ENCODE results near the gene REX1BD.

REX1BD gene

DNA sequence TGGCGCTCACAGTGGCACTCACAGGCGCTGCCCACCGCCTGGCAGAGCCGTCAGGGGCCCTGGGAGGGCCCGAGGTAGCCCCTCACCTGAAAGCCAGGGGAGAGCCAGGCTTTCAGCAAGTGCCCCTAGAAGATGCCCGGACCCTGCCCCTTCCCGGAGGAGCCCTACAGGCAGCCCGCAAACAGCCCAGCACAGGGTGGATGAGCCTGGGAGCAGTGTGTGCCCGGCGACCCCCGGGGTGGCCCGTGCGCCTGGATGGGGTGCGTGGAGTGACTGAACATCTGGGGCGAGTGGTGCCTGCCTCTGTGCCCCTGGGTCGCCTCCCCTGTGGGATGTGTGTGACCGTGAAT is 16.6 kb downstream of the REX1BD start:
- Histone ChIP-seq H3K4me3 (ENCODE audit: extremely low read depth, insufficient read depth, low read length, poor library complexity, severe bottlenecking) (peak overlapping the region; percentile 32), H3K4me1 (ENCODE audit: control insufficient read depth, insufficient read depth, low read length, poor library complexity, severe bottlenecking) (peaks cover 30% of the 10 kb centered on the region), H3K27ac (ENCODE audit: low read depth, low read length, severe bottlenecking) (no peak overlapping the region), H3K36me3 (ENCODE audit: control insufficient read depth, insufficient read depth, low read length) (peaks cover 3% of the 10 kb centered on the region), H3K9me3 (ENCODE audit: control insufficient read depth, low read length) (no peaks in the 10 kb centered on the region)
- WGBS, 2 experiments (ENCODE audit: insufficient coverage in 2 of 2), result 12 to 16% methylated on average over 13 to 15 of the region's 17 CpGs

DNA sequence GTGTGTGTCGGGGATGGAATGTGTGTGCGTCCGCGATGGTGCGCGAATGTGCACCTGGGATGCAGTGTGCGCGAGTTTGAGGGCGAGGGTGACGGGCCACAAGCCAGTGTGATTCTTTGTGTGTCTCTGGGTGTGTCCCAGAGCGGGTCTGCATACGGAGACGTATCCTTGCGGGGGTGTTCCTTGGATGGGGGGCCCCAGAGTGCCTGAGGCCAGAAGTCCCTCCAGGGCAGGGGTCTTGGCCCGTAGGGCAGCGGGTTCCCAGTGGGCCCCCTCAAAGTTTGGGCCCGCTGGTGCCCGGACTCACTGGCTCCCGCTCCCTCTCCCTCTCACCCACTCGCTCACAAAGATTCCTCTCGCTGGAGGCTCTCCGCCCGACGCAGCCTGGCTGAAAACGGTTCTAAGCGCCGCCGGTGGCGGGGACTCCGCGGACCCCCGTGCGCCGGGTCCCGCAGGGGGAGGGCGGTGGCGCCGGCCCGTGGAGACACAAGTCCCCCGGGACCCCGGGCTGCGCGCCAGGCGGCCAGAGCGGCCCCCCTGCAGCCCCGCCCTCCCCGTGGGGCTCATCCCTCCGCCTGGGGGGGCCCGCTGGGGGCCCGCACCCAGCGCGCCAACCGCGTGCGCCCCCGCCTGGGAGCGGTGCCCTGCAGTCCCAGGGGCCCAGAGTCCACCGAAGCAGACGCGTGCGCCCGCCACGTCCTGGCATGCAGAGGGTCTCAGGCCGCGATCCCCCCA is 17.1 kb downstream of the REX1BD start:
- no peaks in the 10 kb centered on the region for H3K9me3 ChIP-seq (ENCODE audit: control insufficient read depth, low read length)
- no peak overlapping the region for H3K27ac ChIP-seq (ENCODE audit: low read depth, low read length, severe bottlenecking)
- WGBS, 2 experiments (ENCODE audit: insufficient coverage in 2 of 2), result 4% methylated on average over 45 to 54 of the region's 65 CpGs
- peaks cover 3% of the 10 kb centered on the region for H3K36me3 ChIP-seq (ENCODE audit: control insufficient read depth, insufficient read depth, low read length)
- peaks cover 35% of the 10 kb centered on the region for H3K4me1 ChIP-seq (ENCODE audit: control insufficient read depth, insufficient read depth, low read length, poor library complexity, severe bottlenecking)
- H3K4me3 ChIP-seq (ENCODE audit: extremely low read depth, insufficient read depth, low read length, poor library complexity, severe bottlenecking), result peak overlapping the region; percentile 32

DNA sequence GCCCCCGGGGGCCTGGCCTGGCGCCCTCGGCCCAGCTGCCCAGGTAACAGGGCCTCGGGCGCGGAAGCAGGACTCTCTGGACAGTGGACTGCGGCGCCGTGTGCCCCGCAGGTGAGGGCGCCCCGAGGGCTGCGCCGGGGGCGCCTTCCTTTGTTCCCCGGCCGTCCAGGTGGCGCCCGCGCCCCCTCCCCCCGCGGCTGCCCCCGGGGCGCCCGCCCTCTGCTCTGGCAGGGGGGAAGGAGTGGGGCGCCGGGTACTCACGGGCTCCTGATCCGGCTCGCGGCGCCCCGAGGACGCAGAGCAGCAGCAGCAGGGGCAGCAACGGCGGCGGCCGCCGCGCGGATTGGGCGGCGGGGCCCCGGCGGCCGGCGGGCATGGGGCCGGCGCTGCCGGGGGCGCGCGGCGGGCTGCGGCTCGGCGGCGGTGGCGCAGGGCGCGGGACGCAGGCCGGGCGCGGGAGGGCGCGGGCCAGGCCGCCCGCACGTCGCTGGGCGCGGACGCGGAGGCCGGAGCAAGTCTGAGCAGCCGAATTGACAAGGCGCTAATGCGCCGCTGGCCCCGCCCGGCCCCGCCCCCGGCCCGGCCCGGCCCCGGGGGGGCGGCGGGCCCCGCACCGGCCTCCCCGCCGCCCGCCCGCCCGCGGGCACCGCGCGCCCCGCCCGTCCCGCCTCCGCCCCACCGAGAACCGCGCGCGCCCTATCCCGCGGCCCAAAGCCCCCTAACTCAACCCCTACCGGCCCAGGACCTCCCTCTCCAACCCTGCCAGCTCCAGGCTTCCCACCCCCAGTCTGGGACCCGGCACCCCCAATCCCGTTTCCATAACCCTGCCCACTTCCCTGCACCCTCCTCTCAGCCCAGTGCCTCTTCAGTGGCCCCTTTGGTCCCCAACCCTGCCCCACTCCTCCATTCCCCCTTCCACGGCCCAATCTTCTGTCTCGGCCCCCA is 18.0 kb downstream of the REX1BD start, which contains the start of gene CRLF1:
Gene CRLF1 (minus strand): TSS at position 519 of the 945 bp plus-strand sequence. CDS start 143 bp downstream, at position 376.
- H3K9me3 ChIP-seq (ENCODE audit: control insufficient read depth, low read length), result no peaks in the 10 kb centered on the region
- peak within 1 kb of the TSS; percentile 32 for H3K4me3 ChIP-seq (ENCODE audit: extremely low read depth, insufficient read depth, low read length, poor library complexity, severe bottlenecking)
- 1 to 2% methylated on average over 62 to 65 of the region's 116 CpGs for WGBS, 2 experiments (ENCODE audit: insufficient coverage in 2 of 2)
- H3K27ac ChIP-seq (ENCODE audit: low read depth, low read length, severe bottlenecking), result no peak within 1 kb of the TSS
- H3K36me3 ChIP-seq (ENCODE audit: control insufficient read depth, insufficient read depth, low read length), result peaks cover 3% of the 10 kb centered on the region
- H3K4me1 ChIP-seq (ENCODE audit: control insufficient read depth, insufficient read depth, low read length, poor library complexity, severe bottlenecking), result peaks cover 41% of the 10 kb centered on the region

DNA sequence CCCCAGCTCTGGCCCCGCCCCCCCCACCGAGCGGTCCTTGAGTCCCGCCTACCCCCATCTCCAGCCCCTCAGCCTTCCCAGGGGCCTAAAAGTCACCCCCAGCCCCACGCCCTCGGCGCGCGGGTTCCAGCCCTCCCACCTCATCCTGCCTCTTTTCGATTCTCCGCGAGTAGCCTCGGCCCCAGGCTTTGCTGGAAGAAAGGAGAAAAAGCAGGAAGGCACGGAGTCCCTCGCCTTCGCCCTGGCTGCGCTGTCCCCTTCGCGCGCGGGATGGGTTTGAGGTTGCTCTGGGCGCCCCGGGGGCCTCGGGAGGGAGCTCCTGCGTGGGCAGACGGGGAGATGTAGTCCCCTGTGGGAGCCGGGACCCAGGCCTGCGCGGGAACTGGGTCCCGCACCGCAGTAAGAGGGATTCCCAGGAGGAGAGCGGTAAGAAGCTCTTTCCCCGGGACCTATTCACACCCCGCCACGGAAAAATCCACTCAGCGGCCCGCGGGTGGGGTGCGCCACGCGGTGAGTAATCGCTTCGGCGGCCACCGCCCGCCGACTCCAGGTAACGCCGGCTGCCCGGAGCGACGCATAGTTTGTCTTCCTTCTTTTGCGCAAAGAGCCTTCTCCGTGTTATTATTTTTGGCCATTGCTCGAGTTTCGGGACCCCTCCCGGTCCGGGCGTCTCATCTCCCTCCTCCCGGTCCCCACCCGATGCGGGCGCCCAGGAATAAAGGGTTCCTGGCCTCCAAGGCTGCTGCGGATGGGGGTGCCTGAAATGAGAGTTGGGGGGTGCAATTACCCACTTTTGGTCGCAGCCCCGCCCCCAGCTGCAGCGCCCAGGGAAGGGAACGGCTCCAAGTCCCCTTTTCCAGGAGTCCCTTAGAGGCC is 18.9 kb downstream of the REX1BD start:
- Histone ChIP-seq H3K4me3 (ENCODE audit: extremely low read depth, insufficient read depth, low read length, poor library complexity, severe bottlenecking) (peak overlapping the region; percentile 18), H3K9me3 (ENCODE audit: control insufficient read depth, low read length) (no peaks in the 10 kb centered on the region), H3K36me3 (ENCODE audit: control insufficient read depth, insufficient read depth, low read length) (no peaks in the 10 kb centered on the region), H3K27ac (ENCODE audit: low read depth, low read length, severe bottlenecking) (no peak overlapping the region), H3K4me1 (ENCODE audit: control insufficient read depth, insufficient read depth, low read length, poor library complexity, severe bottlenecking) (peaks cover 50% of the 10 kb centered on the region)
- 2% methylated on average over 42 to 43 of the region's 68 CpGs for WGBS, 2 experiments (ENCODE audit: insufficient coverage in 2 of 2)

DNA sequence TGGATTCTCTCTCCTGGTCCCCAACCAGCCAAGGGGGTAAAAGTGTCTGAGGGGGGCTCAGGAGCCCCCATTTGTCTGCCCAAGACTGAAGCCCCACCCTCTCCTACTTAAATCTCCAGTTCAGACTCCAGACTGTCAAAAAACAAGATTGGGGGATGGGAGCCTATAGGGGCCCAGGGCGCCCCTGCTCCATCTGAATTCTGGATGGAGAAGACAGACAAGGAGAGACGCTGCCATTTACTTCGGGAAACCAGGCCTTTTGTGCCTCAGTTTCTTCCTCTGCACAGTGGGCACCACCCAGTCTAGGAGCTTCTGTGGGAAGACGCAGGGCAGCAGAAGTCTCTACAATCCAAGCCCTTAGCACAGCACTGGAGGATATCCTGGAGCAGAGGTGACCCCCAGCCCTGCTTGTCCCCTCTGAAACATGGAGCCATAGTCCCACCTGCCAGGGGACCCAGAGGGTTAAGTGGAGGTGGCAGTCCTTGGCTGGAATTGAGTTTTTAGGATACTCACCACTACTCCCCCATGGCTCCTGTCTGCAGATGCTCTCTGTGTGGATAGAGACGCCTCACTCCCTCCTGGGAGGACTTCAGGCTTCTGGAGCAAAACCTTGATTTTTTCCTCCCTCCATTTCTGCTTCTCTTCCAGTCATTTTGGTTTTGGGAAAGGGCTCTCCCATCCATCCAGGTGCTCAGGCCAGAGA is 19.7 kb downstream of the REX1BD start:
- Histone ChIP-seq H3K36me3 (ENCODE audit: control insufficient read depth, insufficient read depth, low read length) (no peaks in the 10 kb centered on the region), H3K9me3 (ENCODE audit: control insufficient read depth, low read length) (no peaks in the 10 kb centered on the region), H3K4me1 (ENCODE audit: control insufficient read depth, insufficient read depth, low read length, poor library complexity, severe bottlenecking) (peaks cover 56% of the 10 kb centered on the region), H3K4me3 (ENCODE audit: extremely low read depth, insufficient read depth, low read length, poor library complexity, severe bottlenecking) (no peak overlapping the region), H3K27ac (ENCODE audit: low read depth, low read length, severe bottlenecking) (no peak overlapping the region)
- WGBS, 2 experiments (ENCODE audit: insufficient coverage in 2 of 2), result 34 to 38% methylated on average over 5 of the region's 5 CpGs

DNA sequence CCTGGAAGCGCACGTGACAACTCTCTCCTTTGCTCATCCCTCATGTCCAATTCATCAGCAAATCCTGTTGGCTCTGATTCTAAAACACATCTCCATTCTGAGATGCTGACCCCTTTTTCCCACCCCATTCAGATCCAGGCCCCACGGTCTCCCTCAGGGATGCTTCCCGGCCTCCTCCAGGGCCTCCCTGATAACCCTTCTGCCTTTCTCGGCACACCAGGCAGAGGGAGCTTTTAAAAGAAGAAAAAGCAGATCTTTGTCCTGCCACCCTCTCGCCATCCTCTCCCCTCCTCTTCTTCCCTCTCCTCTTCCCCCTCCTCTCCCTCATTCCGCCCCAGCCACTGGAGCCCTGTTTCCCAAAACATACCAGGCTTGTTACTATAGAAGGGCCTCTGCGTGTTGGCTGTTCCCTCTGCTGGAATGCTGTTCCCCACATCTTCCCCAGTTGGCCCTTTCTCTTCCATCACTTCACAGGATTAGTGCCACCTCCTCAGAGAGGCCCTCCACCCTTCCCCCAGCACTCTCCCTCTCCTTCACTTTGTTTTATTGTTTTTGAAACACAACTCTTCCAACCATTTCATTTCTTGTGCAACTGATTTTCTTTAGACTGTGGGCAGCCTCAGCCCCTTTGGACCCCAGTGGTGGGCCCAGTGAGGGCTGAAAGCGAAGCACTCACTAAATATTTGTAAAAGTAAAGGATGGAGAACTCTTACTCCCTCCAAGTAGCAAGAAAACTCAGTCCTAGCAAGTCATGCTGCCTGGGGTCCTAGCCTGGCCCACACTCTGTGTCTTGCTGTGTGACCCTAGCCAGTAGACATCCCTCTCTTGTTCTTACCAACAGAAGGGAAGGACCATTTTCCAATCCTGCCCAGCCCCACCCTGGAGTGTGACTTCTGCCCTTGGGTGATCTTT is 20.5 kb downstream of the REX1BD start:
- 36 to 37% methylated on average over 8 to 9 of the region's 9 CpGs for WGBS, 2 experiments (ENCODE audit: insufficient coverage in 2 of 2)
- Histone ChIP-seq H3K36me3 (ENCODE audit: control insufficient read depth, insufficient read depth, low read length) (no peaks in the 10 kb centered on the region), H3K4me3 (ENCODE audit: extremely low read depth, insufficient read depth, low read length, poor library complexity, severe bottlenecking) (no peak overlapping the region), H3K9me3 (ENCODE audit: control insufficient read depth, low read length) (no peaks in the 10 kb centered on the region), H3K4me1 (ENCODE audit: control insufficient read depth, insufficient read depth, low read length, poor library complexity, severe bottlenecking) (peaks cover 59% of the 10 kb centered on the region), H3K27ac (ENCODE audit: low read depth, low read length, severe bottlenecking) (no peak overlapping the region)

DNA sequence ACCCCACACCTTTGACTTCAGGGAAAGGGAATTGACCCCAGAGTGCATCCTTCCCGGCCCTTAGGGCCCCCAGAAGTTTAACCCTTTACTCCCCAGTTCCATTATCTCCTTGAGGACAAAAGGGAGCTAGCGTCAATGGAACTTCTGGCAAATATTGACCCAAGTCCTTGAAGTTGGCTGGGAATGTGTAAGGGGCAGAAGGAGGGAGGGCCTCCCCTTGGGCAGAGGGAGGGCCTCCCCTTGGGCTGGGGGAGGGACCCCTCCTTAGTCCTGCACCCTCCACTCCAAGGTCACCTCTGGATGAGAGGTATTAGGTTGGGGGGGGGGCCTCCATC is 21.1 kb downstream of the REX1BD start:
- H3K9me3 ChIP-seq (ENCODE audit: control insufficient read depth, low read length), result no peaks in the 10 kb centered on the region
- no peak overlapping the region for H3K4me3 ChIP-seq (ENCODE audit: extremely low read depth, insufficient read depth, low read length, poor library complexity, severe bottlenecking)
- no peaks in the 10 kb centered on the region for H3K36me3 ChIP-seq (ENCODE audit: control insufficient read depth, insufficient read depth, low read length)
- WGBS, 2 experiments (ENCODE audit: insufficient coverage in 2 of 2), result 14 to 20% methylated on average over 1 of the region's 2 CpGs
- H3K27ac ChIP-seq (ENCODE audit: low read depth, low read length, severe bottlenecking), result no peak overlapping the region
- peaks cover 54% of the 10 kb centered on the region for H3K4me1 ChIP-seq (ENCODE audit: control insufficient read depth, insufficient read depth, low read length, poor library complexity, severe bottlenecking)

DNA sequence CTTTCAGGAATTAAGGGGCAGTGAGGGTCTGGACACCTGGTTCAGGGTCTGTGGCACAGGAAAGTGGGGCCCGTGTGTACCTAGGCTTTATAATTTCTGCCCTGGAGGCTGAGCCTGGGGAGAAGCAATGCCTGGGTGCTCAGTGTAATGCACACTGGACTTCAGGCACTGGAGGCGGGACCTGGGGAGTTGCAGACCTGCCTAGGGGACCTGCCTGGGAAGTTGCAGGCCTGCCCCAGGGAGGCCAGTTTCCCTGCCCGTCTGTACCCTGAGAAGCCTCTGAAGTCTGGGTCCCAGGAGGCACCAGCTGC is 21.6 kb downstream of the REX1BD start:
- 34 to 43% methylated on average over 3 of the region's 3 CpGs for WGBS, 2 experiments (ENCODE audit: insufficient coverage in 2 of 2)
- no peaks in the 10 kb centered on the region for H3K36me3 ChIP-seq (ENCODE audit: control insufficient read depth, insufficient read depth, low read length)
- H3K4me3 ChIP-seq (ENCODE audit: extremely low read depth, insufficient read depth, low read length, poor library complexity, severe bottlenecking), result no peak overlapping the region
- no peaks in the 10 kb centered on the region for H3K9me3 ChIP-seq (ENCODE audit: control insufficient read depth, low read length)
- no peak overlapping the region for H3K27ac ChIP-seq (ENCODE audit: low read depth, low read length, severe bottlenecking)
- H3K4me1 ChIP-seq (ENCODE audit: control insufficient read depth, insufficient read depth, low read length, poor library complexity, severe bottlenecking), result peaks cover 51% of the 10 kb centered on the region

DNA sequence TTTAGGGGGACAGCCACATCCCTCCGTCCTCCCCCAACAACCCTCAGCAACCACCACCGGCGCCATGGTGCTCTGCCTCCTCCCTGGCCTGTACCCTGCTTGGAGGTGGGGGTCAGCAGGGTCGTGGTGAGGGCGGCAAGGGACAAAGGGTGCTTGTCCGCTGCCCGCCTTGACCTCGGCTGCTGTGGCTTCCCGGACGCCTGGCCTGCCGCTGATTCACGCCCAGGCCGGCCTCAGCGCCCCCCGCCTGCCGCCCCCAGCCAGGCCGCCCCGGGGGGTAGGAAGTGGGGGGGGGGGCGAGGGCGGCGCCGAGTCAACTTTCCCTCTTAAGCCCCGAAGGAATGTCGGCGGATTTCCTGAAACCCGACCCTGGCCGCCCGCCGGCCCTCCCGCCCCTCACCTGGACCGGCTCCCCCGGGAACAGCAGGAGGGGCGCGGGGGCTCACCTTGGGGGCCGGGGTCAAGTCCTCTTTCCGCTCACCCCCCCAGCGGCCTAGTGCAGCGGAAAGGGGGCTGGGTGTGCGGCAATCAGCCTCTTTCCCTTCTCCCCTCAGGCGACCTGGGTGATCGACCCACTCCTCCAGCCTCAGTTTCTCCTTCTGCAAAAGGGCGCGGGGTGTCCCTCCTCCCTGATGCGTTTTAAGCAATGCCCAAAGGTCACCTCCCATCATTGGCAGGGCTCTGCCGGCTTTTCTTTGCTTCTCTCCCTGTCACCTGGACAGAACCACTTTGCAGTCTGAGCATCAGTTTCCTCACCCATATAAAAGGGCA is 22.1 kb downstream of the REX1BD start:
- H3K4me3 ChIP-seq (ENCODE audit: extremely low read depth, insufficient read depth, low read length, poor library complexity, severe bottlenecking), result no peak overlapping the region
- WGBS, 2 experiments (ENCODE audit: insufficient coverage in 2 of 2), result 2 to 3% methylated on average over 20 to 30 of the region's 45 CpGs
- H3K9me3 ChIP-seq (ENCODE audit: control insufficient read depth, low read length), result no peaks in the 10 kb centered on the region
- no peaks in the 10 kb centered on the region for H3K36me3 ChIP-seq (ENCODE audit: control insufficient read depth, insufficient read depth, low read length)
- peaks cover 45% of the 10 kb centered on the region for H3K4me1 ChIP-seq (ENCODE audit: control insufficient read depth, insufficient read depth, low read length, poor library complexity, severe bottlenecking)
- no peak overlapping the region for H3K27ac ChIP-seq (ENCODE audit: low read depth, low read length, severe bottlenecking)
